22Rv1 (cell line): ENCODE results near the gene MTA3.

Source experiments
- H3K27ac ChIP-seq: fragments of 450-650 bp; 2 replicates; pipeline ENCODE4 v1.5.1; 2017
- ZFX ChIP-seq: fragments of 450-650 bp; IDR thresholded peaks from 2 replicates; pipeline ENCODE4 v1.6.1; 2017; ENCODE audit warnings: antibody characterized with exemption, borderline replicate concordance
- TF ChIP-seq, protein P1 (sequence below): fragments of 450-650 bp; IDR thresholded peaks from 2 replicates; pipeline ENCODE4 v1.5.1; 2017; ENCODE audit warnings: mild to moderate bottlenecking

The MTA3 gene

GRCh38 chr2:42545023-42545721 is 23.3 kb upstream of the MTA3 start:
- TF ChIP-seq, protein P1, sequence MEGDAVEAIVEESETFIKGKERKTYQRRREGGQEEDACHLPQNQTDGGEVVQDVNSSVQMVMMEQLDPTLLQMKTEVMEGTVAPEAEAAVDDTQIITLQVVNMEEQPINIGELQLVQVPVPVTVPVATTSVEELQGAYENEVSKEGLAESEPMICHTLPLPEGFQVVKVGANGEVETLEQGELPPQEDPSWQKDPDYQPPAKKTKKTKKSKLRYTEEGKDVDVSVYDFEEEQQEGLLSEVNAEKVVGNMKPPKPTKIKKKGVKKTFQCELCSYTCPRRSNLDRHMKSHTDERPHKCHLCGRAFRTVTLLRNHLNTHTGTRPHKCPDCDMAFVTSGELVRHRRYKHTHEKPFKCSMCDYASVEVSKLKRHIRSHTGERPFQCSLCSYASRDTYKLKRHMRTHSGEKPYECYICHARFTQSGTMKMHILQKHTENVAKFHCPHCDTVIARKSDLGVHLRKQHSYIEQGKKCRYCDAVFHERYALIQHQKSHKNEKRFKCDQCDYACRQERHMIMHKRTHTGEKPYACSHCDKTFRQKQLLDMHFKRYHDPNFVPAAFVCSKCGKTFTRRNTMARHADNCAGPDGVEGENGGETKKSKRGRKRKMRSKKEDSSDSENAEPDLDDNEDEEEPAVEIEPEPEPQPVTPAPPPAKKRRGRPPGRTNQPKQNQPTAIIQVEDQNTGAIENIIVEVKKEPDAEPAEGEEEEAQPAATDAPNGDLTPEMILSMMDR, result no peak
- no peak for TF ChIP-seq ZFX

GRCh38 chr2:42545841-42546390 is 22.5 kb upstream of the MTA3 start:
- TF ChIP-seq ZFX, result no peak
- TF ChIP-seq, protein P1, result no peak
- H3K27ac ChIP-seq, result no peak overlapping the region

More at GRCh38 chr2:42545023-42545721, 23.3 kb upstream of the MTA3 start:
- no peak overlapping the region for H3K27ac ChIP-seq

GRCh38 chr2:42547014-42547413 is 21.4 kb upstream of the MTA3 start:
- no peak overlapping the region for H3K27ac ChIP-seq
- TF ChIP-seq, protein P1, result no peak
- TF ChIP-seq ZFX, result no peak

DNA sequence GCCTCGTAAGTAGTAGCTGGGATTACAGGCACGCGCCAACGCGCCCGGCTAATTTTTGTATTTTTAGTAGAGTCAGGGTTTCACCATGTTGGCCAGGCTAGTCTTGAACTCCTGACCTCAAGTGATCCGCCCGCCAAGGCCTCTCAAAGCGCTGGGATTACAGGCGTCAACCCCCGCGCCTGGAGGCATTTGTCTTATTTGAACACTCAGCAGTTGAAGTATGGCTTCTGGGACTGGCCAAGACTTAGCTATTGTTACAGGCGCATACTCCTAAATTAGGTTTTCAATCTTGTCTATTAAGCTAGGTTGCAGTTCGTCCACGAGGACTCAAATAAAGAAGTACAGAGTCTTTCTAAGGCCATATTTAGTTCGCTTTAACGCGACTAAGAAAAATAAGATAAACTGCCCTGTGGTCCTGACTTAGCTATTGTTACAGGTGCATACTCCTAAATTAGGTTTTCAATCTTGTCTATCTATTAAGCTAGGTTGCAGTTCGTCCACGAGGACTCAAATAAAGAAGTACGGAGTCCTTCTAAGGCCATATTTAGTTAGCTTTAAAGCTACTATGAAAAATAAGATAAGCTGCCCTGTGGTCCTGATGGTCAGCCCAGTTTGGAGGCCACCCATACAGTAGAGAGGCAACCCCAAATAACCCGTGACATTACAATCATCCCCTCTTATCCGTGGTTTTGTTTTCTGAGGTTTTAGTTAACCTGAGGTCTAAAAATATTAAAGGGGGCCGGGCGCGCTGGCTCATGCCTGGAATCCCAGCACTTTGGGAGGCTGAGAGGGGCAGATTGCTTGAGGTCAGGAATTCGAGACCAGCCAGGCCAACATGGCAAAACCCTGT is 20.8 kb upstream of the MTA3 start:
- no peak overlapping the region for H3K27ac ChIP-seq
- TF ChIP-seq, protein P1, result no peak
- no peak for TF ChIP-seq ZFX

DNA sequence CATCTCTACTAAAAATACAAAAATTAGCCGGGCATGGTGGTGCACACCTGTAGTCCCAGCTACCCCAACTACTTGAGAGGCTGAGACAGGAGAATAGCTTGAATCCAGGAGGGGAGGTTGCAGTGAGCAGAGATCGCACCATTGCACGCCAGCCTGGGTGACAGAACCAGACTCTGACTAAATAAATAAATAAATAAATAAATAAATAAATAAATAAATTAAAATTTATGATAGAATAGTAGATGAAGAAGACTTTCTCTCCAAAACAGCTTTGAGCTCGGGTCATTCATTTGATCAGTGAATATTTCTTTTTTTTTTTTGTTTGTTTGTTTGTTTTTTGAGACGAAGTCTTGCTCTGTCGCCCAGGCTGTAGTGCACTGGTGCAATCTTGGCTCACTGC is 17.6 kb upstream of the MTA3 start:
- no peak for TF ChIP-seq ZFX
- TF ChIP-seq, protein P1, result no peak
- no peak overlapping the region for H3K27ac ChIP-seq

- no peak overlapping the region for H3K27ac ChIP-seq
- TF ChIP-seq, protein P1, result no peak
- no peak for TF ChIP-seq ZFX
These were observed 14.0 kb upstream of the MTA3 start for GRCh38 chr2:42554392-42554791.
